Fibroblast of lung (primary cell): ENCODE data around the gene GNAZ. TPM values are rescaled to one million over a fixed set of nuclear protein-coding genes. Genes with fewer than 3 reads are reported as not detected.

ENCODE experiments used
- DNase-seq, 2 donors: peaks; one replicate each; pipeline versions ENCODE4 v3.0.0 to v3.0.0-alpha.2; 2010; ENCODE audit warnings: low read depth in 2 of 2
- H2AFZ ChIP-seq: 2 replicates; pipeline ENCODE4 v1.5.1; 2012; ENCODE audit warnings: low read length, control low read depth, inconsistent platforms
- H3K27ac ChIP-seq: 2 replicates; pipeline ENCODE4 v1.5.1; 2011; ENCODE audit warnings: low read length, control low read depth; ENCODE audit not compliant: insufficient read depth
- H3K27me3 ChIP-seq: 2 replicates; pipeline ENCODE4 v1.5.1; 2011; ENCODE audit warnings: mild to moderate bottlenecking, low read length; ENCODE audit not compliant: control insufficient read depth, insufficient read depth
- H3K36me3 ChIP-seq: 2 replicates; pipeline ENCODE4 v1.5.1; 2011; ENCODE audit warnings: low read length; ENCODE audit not compliant: control insufficient read depth, insufficient read depth
- H3K4me1 ChIP-seq: 2 replicates; pipeline ENCODE4 v1.5.1; 2011; ENCODE audit warnings: low read length; ENCODE audit not compliant: control insufficient read depth, insufficient read depth; ENCODE audit errors: extremely low read depth
- H3K4me2 ChIP-seq: 2 replicates; pipeline ENCODE4 v1.5.1; 2011; ENCODE audit warnings: low read length, control low read depth; ENCODE audit not compliant: insufficient read depth; ENCODE audit errors: extremely low read depth
- H3K4me3 ChIP-seq, 4 experiments: fragments of 200-600 bp in 1 of 4; sonication (generic) in 1 of 4; replicated peaks in 1 of 4; 2 replicates each; pipeline ENCODE4 v1.5.1; 2011 to 2016; ENCODE audit warnings: low read length in 4 of 4, low read depth in 3 of 4, mild to moderate bottlenecking in 3 of 4, control low read depth in 2 of 4, inconsistent platforms in 1 of 4, mixed read lengths in 1 of 4; ENCODE audit not compliant: insufficient read depth in 1 of 4; ENCODE audit errors: control extremely low read depth in 1 of 4
- H3K79me2 ChIP-seq: 2 replicates; pipeline ENCODE4 v1.5.1; 2012; ENCODE audit warnings: mild to moderate bottlenecking, low read length, inconsistent platforms; ENCODE audit not compliant: control insufficient read depth, insufficient read depth
- H3K9ac ChIP-seq: 2 replicates; pipeline ENCODE4 v1.5.1; 2011; ENCODE audit warnings: mild to moderate bottlenecking, low read length, control low read depth; ENCODE audit not compliant: insufficient read depth
- H3K9me3 ChIP-seq: 2 replicates; pipeline ENCODE4 v1.5.1; 2012; ENCODE audit warnings: low read depth, low read length; ENCODE audit not compliant: control insufficient read depth, insufficient read depth
- H4K20me1 ChIP-seq: 2 replicates; pipeline ENCODE4 v1.5.1; 2011; ENCODE audit warnings: low read length; ENCODE audit not compliant: control insufficient read depth, insufficient read depth; ENCODE audit errors: extremely low read depth
- EZH2 ChIP-seq: IDR thresholded peaks from 2 replicates; pipeline ENCODE4 v1.5.1; 2012; ENCODE audit warnings: low read length, control low read depth, mild to moderate bottlenecking; ENCODE audit errors: missing control alignments
- polyA plus RNA-seq, 2 donors: library from polyadenylated mRNA; depleted of rRNA in 1 of 2; stranded (reverse) in 1 of 2; unstranded in 1 of 2; fragments of >200 nt; gene quantifications; 2 replicates each; pipeline ENCODE4 v1.2.1, GENCODE V29; 2011 to 2012; ENCODE audit warnings: missing spikeins in 1 of 2
- total RNA-seq: library from RNA; depleted of rRNA; stranded (reverse); fragments of >200 nt; gene quantifications from 2 replicates; pipeline ENCODE4 v1.2.1, GENCODE V29; 2014
- TF ChIP-seq, protein P1 (sequence below), 2 donors: IDR thresholded peaks in 1 of 2; conservative IDR thresholded peaks in 1 of 2; 1 replicate in 1 of 2; 2 replicates in 1 of 2; pipeline ENCODE4 v1.5.1; 2011 to 2012; ENCODE audit warnings: low read length in 2 of 2, control low read depth in 1 of 2, inconsistent platforms in 1 of 2, low read depth in 1 of 2, mild to moderate bottlenecking in 1 of 2

GNAZ gene
- total and polyA plus RNA-seq, 2 donors (not counting 1 experiment from before 2014, with no cell fraction given): 0.22 to 1.7 TPM

DNA sequence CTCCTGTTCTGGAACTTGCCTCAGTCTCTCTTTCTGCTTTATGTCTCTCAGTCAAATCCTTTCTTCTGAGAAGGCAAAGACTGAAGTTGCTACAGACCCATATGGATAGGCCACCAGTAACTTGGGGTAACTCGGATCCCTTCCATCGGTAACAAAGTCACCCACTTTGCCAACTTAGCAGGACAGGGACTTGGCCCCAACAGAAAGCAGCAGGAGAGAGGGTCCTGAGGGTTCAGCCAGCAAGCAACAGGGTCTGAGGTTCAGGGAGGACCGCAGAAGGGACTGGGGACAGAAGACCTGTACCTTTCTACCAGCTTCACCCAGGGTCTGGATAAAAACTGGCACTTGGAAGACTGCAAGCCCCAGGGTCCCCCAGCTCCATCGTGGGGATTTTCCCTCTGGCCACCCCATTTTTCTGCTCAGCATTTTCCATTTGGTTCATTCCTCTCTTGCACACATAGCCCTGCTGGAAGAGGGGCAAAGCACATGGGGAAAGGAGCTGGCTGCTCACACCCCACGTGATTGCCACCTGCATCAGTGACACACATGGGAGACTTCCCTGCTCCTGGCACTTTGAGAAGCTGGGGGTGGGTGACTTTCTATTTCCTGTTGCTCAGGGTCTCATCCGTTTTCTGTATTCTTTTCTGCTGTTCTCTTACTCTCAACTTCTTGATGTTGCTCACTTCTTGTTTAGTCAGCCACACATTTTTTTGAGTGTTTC lies 34.6 kb upstream of the GNAZ start:
- no peaks in the 10 kb centered on the region for H4K20me1 ChIP-seq
- no peak overlapping the region for H3K9ac ChIP-seq
- H3K27ac ChIP-seq: no peak overlapping the region
- H3K4me3 ChIP-seq: no peak overlapping the region
- H3K9me3 ChIP-seq: no peaks in the 10 kb centered on the region
- no peaks in the 10 kb centered on the region for H3K27me3 ChIP-seq
- no peaks in the 10 kb centered on the region for H3K36me3 ChIP-seq
- H3K79me2 ChIP-seq: no peaks in the 10 kb centered on the region
- no peak overlapping the region for H3K4me2 ChIP-seq
- TF ChIP-seq EZH2: no peak
- TF ChIP-seq, protein P1, sequence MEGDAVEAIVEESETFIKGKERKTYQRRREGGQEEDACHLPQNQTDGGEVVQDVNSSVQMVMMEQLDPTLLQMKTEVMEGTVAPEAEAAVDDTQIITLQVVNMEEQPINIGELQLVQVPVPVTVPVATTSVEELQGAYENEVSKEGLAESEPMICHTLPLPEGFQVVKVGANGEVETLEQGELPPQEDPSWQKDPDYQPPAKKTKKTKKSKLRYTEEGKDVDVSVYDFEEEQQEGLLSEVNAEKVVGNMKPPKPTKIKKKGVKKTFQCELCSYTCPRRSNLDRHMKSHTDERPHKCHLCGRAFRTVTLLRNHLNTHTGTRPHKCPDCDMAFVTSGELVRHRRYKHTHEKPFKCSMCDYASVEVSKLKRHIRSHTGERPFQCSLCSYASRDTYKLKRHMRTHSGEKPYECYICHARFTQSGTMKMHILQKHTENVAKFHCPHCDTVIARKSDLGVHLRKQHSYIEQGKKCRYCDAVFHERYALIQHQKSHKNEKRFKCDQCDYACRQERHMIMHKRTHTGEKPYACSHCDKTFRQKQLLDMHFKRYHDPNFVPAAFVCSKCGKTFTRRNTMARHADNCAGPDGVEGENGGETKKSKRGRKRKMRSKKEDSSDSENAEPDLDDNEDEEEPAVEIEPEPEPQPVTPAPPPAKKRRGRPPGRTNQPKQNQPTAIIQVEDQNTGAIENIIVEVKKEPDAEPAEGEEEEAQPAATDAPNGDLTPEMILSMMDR (conservative IDR thresholded peaks at IDR 0.05 in 1 of 2, IDR thresholded peaks at IDR 0.05 in 1 of 2; ENCODE audit: low read depth in 1 of 2, low read length in 2 of 2): no peak
- no peak overlapping the region for H2AFZ ChIP-seq
- DNase-seq: no peak
- H3K4me1 ChIP-seq: no peaks in the 10 kb centered on the region

DNA sequence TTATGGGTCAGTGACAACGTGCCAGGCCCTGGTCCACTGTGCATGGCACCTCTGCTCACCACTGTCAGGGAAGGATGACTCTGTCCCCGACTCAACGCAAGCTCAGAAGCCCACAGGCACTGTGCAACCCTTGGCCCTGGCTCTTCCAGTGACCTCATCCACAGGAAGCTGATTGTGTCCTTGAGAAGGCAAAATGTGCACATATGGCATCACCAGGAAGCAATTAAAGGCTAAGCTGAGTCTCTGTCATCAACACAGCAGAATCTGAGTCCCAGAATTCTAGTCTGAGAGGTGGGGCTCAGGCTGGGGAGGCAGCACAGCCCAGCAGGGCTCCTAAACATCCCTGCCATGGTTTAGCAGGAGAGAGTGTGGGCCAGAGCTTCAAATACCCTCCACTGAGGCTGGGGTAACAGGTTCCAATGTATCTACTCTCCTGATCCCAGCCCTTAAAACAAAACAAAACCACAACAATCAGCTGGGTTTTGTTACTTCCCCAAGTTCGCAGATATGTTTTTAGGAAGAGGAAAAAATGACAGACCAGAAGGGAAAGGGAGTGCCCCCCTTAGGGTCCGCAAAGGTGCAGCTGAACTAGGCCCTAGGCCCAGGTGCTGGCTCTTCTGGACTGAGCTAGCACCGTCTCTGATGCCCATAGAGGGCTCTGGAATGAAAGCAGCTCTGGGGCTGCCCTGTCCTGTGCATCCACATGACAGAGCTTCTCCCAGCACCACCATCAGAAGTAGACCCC lies 33.5 kb upstream of the GNAZ start:
- TF ChIP-seq, protein P1 (conservative IDR thresholded peaks at IDR 0.05 in 1 of 2, IDR thresholded peaks at IDR 0.05 in 1 of 2; ENCODE audit: low read depth in 1 of 2, low read length in 2 of 2): no peak
- no peak for TF ChIP-seq EZH2
- H3K79me2 ChIP-seq: no peaks in the 10 kb centered on the region
- no peaks in the 10 kb centered on the region for H3K9me3 ChIP-seq
- H3K4me3 ChIP-seq: no peak overlapping the region
- H2AFZ ChIP-seq: no peak overlapping the region
- H3K36me3 ChIP-seq: no peaks in the 10 kb centered on the region
- H3K4me2 ChIP-seq: no peak overlapping the region
- DNase-seq: peak in 1 of 2 donors; percentile 9
- no peaks in the 10 kb centered on the region for H3K4me1 ChIP-seq
- no peaks in the 10 kb centered on the region for H3K27me3 ChIP-seq
- no peak overlapping the region for H3K27ac ChIP-seq
- H4K20me1 ChIP-seq: no peaks in the 10 kb centered on the region
- H3K9ac ChIP-seq: no peak overlapping the region

DNA sequence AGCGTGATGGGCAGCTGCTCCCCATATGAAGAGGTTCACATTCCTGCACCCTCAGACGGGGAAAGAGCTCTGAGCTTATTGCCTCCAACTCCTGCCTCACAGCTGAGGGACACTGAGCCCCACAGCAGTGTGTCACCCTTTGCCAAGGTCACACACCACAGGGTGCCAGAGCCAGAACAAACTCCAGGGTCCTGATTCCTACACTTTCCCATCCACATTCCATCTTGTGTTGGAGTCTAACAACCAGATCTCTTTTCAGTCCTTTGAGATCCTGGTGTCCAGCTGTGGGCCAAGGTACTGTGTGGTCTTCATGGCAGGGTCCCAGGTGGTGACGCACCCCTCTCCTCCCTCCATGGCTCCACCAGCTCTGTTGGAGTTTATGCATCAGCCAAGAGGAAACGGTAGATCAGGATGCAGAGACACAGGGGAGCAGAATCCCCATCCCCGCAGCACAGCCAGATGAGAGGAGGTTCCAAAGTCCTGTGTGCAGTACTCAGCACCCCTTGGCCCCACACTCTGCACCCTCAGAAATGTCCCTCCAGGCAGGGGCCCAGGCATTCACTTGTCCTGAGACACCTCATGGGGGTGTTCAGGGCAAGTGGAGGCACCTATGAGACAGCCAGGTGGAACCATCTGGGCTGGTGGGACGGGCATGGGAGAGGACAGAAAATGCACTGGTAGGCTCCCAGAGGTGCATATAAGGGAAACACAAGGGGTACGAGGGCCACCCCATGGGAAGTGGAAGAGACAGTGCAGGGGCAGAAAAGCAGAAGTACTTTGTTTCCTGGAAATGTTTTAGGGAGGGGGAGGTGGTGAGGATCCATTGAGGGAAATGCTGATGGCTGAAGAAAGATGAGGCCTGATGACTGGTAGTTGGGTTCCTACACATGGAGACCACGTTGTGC lies 32.6 kb upstream of the GNAZ start:
- no peaks in the 10 kb centered on the region for H3K79me2 ChIP-seq
- H3K27me3 ChIP-seq: no peaks in the 10 kb centered on the region
- H4K20me1 ChIP-seq: no peaks in the 10 kb centered on the region
- no peaks in the 10 kb centered on the region for H3K36me3 ChIP-seq
- no peak overlapping the region for H2AFZ ChIP-seq
- DNase-seq: no peak
- no peak overlapping the region for H3K27ac ChIP-seq
- H3K9me3 ChIP-seq: no peaks in the 10 kb centered on the region
- no peak overlapping the region for H3K9ac ChIP-seq
- H3K4me3 ChIP-seq: no peak overlapping the region
- H3K4me1 ChIP-seq: no peaks in the 10 kb centered on the region
- TF ChIP-seq, protein P1 (conservative IDR thresholded peaks at IDR 0.05 in 1 of 2, IDR thresholded peaks at IDR 0.05 in 1 of 2; ENCODE audit: low read depth in 1 of 2, low read length in 2 of 2): no peak
- no peak for TF ChIP-seq EZH2
- no peak overlapping the region for H3K4me2 ChIP-seq
